K562 (cell line): Measurements from ENCODE around the gene SPTBN4. TPM values are rescaled to one million over a fixed set of nuclear protein-coding genes. Genes with fewer than 3 reads are reported as not detected.

ENCODE experiments used
- EWSR1 ChIP-seq: fragments of 450-650 bp; IDR thresholded peaks from 2 replicates; pipeline ENCODE4 v1.6.1; 2018; ENCODE audit warnings: borderline replicate concordance, mild to moderate bottlenecking, low read depth, moderate library complexity; ENCODE audit not compliant: partially characterized antibody
- GATAD2A ChIP-seq: fragments of 450-650 bp; IDR thresholded peaks from 2 replicates; pipeline ENCODE4 v1.6.1; 2017
- MIER1 ChIP-seq: fragments of 450-650 bp; IDR thresholded peaks from 2 replicates; pipeline ENCODE4 v1.6.1; 2016; ENCODE audit warnings: antibody characterized with exemption, mild to moderate bottlenecking, low read depth
- OTX1 ChIP-seq: fragments of 450-650 bp; formaldehyde crosslinking; IDR thresholded peaks from 2 replicates; pipeline ENCODE4 v1.4.0; 2022; ENCODE audit warnings: mild to moderate bottlenecking
- PURB ChIP-seq: sonication (generic); formaldehyde crosslinking; IDR thresholded peaks from 2 replicates; pipeline ENCODE4 v1.9.0; 2021; ENCODE audit warnings: low read depth, mild to moderate bottlenecking, missing genetic modification reagents
- RAD21 ChIP-seq, 2 experiments: fragments of 250-450 bp in 1 of 2; fragments of 450-650 bp in 1 of 2; sonication (Bioruptor Pico) in 1 of 2; formaldehyde crosslinking in 1 of 2; IDR thresholded peaks in 1 of 2; conservative IDR thresholded peaks in 1 of 2; 2 replicates each; pipeline versions ENCODE4 v1.4.0 to v1.8.0; 2020 to 2022; ENCODE audit warnings: mild to moderate bottlenecking in 2 of 2, moderate library complexity in 1 of 2
- SIRT6 ChIP-seq: IDR thresholded peaks from one replicate; pipeline ENCODE4 v1.6.1; 2012; ENCODE audit warnings: low read depth, mild to moderate bottlenecking, control low read depth, inconsistent platforms, low read length, moderate library complexity
- TEAD1 ChIP-seq, 2 experiments: fragments of 450-650 bp in 1 of 2; sonication (generic) in 1 of 2; formaldehyde crosslinking; IDR thresholded peaks; 2 replicates each; pipeline versions ENCODE4 v1.4.0 to v1.8.0; 2020 to 2022; ENCODE audit warnings: mild to moderate bottlenecking in 2 of 2, missing genetic modification reagents in 1 of 2
- TRIM24 ChIP-seq, 2 experiments: fragments of 450-650 bp; IDR thresholded peaks; 2 replicates each; pipeline ENCODE4 v1.6.1; 2016
- ZNF778 ChIP-seq: fragments of 450-650 bp; formaldehyde crosslinking; IDR thresholded peaks from 2 replicates; pipeline ENCODE4 v1.4.0; 2020; ENCODE audit warnings: mild to moderate bottlenecking, moderate library complexity
- polyA plus RNA-seq, 8 experiments: library from polyadenylated mRNA; depleted of rRNA in 4 of 8; stranded (reverse) in 5 of 8; unstranded in 3 of 8; fragments of >200 nt; fragmentation: Nextera tagmentation in 2 of 8; fragmentation: Illumina TruSeq in 1 of 8; extraction: Ambion mirVana in 2 of 8; extraction: Trizol in 1 of 8; gene quantifications; 2 replicates each; pipeline versions ENCODE4 v1.2.1 to v1.2.3, GENCODE V29; 2011 to 2014; ENCODE audit warnings: inconsistent platforms in 1 of 8, missing spikeins in 1 of 8
- total RNA-seq, 7 experiments: library from RNA; depleted of rRNA in 6 of 7; stranded (reverse); fragments of >200 nt in 6 of 7; fragmentation: Illumina TruSeq in 2 of 7; extraction: Trizol in 2 of 7; gene quantifications; 2 replicates each; pipeline versions ENCODE4 v1.2.1 to v1.2.3, GENCODE V29; 2011 to 2021; ENCODE audit warnings: low replicate concordance in 1 of 7
- TF ChIP-seq, protein P1 (sequence below): fragments of 200-800 bp; sonication (Bioruptor generic); IDR thresholded peaks from 2 replicates; pipeline ENCODE4 v1.6.1; 2017; ENCODE audit warnings: missing genetic modification characterization, missing compliant biosample characterization
- TF ChIP-seq, protein P2 (sequence below), 2 experiments: fragments of 450-650 bp; formaldehyde crosslinking in 1 of 2; IDR thresholded peaks; 2 replicates each; pipeline versions ENCODE4 v1.4.0 to v1.6.1; 2014 to 2020; ENCODE audit warnings: mild to moderate bottlenecking in 2 of 2, borderline replicate concordance in 1 of 2, low read depth in 1 of 2
- TF ChIP-seq, protein P3 (sequence below): sonication (generic); formaldehyde crosslinking; IDR thresholded peaks from 2 replicates; pipeline ENCODE4 v1.5.0; 2020; ENCODE audit warnings: missing genetic modification reagents
- TF ChIP-seq, protein P4 (sequence below): fragments of 250-450 bp; sonication (Bioruptor Pico); IDR thresholded peaks from 2 replicates; pipeline ENCODE4 v1.5.0; 2021; ENCODE audit warnings: mild to moderate bottlenecking, moderate library complexity

Gene SPTBN4
- total and polyA plus RNA-seq, 9 of the 15 experiments (the other 6 are each of a cell fraction or from before 2014, with no cell fraction given), result 0.01 to 1.5 (median 0.86) TPM

DNA sequence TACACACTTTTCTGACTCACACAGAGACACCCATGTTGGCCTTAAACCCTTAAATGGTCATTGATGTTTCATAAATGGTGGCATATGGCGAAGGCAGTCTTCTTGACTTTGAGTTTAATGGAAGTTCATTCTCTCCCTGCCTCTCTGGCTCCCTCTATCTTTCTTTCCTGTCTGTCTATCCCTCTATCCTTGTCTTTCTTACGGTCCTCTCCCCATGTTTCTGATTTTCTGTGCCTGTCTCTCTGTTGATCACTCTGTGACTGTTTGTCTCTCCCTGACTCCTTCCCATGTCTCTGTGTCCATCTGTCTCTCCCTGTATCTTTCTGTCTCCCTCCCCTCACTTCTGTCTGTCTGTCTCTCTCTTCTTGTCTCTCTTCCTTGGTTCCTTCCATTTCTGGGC is 66.7 kb downstream of the SPTBN4 start (continued):
- TF ChIP-seq, protein P1, sequence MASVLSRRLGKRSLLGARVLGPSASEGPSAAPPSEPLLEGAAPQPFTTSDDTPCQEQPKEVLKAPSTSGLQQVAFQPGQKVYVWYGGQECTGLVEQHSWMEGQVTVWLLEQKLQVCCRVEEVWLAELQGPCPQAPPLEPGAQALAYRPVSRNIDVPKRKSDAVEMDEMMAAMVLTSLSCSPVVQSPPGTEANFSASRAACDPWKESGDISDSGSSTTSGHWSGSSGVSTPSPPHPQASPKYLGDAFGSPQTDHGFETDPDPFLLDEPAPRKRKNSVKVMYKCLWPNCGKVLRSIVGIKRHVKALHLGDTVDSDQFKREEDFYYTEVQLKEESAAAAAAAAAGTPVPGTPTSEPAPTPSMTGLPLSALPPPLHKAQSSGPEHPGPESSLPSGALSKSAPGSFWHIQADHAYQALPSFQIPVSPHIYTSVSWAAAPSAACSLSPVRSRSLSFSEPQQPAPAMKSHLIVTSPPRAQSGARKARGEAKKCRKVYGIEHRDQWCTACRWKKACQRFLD (CRISPR knock-in tag), result no peak
- no peak for TF ChIP-seq SIRT6
- peak; percentile 6; the same call in 1 of the 2 replicates for TF ChIP-seq OTX1 (CRISPR knock-in tag)
- TF ChIP-seq, protein P2, sequence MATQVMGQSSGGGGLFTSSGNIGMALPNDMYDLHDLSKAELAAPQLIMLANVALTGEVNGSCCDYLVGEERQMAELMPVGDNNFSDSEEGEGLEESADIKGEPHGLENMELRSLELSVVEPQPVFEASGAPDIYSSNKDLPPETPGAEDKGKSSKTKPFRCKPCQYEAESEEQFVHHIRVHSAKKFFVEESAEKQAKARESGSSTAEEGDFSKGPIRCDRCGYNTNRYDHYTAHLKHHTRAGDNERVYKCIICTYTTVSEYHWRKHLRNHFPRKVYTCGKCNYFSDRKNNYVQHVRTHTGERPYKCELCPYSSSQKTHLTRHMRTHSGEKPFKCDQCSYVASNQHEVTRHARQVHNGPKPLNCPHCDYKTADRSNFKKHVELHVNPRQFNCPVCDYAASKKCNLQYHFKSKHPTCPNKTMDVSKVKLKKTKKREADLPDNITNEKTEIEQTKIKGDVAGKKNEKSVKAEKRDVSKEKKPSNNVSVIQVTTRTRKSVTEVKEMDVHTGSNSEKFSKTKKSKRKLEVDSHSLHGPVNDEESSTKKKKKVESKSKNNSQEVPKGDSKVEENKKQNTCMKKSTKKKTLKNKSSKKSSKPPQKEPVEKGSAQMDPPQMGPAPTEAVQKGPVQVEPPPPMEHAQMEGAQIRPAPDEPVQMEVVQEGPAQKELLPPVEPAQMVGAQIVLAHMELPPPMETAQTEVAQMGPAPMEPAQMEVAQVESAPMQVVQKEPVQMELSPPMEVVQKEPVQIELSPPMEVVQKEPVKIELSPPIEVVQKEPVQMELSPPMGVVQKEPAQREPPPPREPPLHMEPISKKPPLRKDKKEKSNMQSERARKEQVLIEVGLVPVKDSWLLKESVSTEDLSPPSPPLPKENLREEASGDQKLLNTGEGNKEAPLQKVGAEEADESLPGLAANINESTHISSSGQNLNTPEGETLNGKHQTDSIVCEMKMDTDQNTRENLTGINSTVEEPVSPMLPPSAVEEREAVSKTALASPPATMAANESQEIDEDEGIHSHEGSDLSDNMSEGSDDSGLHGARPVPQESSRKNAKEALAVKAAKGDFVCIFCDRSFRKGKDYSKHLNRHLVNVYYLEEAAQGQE (IDR thresholded peaks at IDR 0.05; ENCODE audit: borderline replicate concordance), result peak; percentile 43; the same call in 1 of the 2 replicates
- TF ChIP-seq, protein P2 (CRISPR knock-in tag; IDR thresholded peaks at IDR 0.05; ENCODE audit: low read depth), result no peak
- TF ChIP-seq PURB (CRISPR knock-in tag), result no peak
- no peak for TF ChIP-seq EWSR1
- no peak for TF ChIP-seq ZNF778 (CRISPR knock-in tag)
- TF ChIP-seq GATAD2A, result no peak
- no peak for TF ChIP-seq TEAD1 (CRISPR knock-in tag; IDR thresholded peaks at IDR 0.05)
- peak in 1 of 2 experiments; percentile 24; a peak in 1 of 4 replicates for TF ChIP-seq RAD21 (CRISPR knock-in tag; conservative IDR thresholded peaks at IDR 0.05 in 1 of 2, IDR thresholded peaks at IDR 0.05 in 1 of 2)
- TF ChIP-seq, protein P3, sequence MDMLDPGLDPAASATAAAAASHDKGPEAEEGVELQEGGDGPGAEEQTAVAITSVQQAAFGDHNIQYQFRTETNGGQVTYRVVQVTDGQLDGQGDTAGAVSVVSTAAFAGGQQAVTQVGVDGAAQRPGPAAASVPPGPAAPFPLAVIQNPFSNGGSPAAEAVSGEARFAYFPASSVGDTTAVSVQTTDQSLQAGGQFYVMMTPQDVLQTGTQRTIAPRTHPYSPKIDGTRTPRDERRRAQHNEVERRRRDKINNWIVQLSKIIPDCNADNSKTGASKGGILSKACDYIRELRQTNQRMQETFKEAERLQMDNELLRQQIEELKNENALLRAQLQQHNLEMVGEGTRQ (CRISPR knock-in tag), result no peak
- TF ChIP-seq, protein P4, sequence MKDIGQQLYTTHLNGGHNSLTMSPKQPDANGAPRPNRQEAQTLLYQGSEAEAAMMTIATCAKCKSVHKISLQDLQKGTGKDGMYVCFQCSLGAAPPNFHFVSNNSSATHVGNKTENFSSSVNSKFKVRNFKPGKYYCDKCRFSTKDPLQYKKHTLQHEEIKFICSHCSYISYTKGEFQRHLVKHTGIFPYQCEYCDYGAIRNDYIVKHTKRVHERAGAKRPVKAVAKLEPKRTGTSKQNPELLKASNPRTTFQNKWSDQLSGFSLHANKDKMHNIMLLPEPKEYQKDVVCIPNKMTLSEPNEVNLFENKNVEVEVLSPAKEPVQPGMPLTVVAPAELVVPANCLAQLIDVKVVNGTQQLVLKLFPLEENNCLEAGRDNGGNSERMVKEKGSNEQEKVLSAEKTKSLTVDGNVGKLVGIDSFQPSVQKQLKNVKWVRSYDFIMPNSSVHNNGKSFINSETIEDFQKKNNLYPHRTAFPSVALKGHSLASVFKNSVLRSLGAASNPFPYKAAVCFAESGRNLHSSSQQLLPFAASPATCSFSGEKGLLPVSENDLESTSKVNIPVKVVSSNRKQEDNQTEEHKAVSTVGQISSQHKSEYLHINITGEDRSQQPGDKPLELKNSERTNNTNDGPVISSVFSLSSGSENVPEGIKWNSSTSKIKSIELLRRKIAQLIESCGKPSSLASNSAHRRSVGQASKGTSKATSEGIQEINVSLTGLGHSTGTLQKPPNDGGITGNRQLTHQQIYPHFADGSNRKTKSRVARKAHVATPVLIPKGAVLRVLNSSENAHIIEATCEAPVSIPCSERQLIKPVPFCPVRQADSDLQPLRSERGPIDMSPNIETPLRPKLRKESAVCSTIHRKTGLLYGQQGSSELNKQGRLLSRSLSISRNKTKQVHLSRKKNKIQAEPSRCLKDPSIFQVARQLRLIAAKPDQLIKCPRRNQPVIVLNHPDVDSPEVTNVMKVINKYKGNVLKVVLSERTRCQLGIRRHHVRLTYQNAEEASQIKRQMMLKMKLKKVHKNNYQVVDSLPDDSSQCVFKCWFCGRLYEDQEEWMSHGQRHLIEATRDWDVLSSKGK, result no peak
- TF ChIP-seq TRIM24 (IDR thresholded peaks at IDR 0.05), result no peak
- 0 out of 2 replicates have a peak, but pooled peaks have one; percentile 29 for TF ChIP-seq MIER1
